WI38 (cell line): Measurements from ENCODE around the gene ALDH3B1.

Experiments
- H3K4me3 ChIP-seq: 2 replicates; pipeline ENCODE4 v1.5.1; 2011; ENCODE audit warnings: low read depth, mild to moderate bottlenecking, control low read depth, low read length
- CTCF ChIP-seq: IDR thresholded peaks from 2 replicates; pipeline ENCODE4 v1.5.1; 2012; ENCODE audit warnings: low read depth, mild to moderate bottlenecking, control low read depth, low read length

The ALDH3B1 gene

GRCh38 chr11:67999201-67999629 is 10.9 kb upstream of the ALDH3B1 start:
- H3K4me3 ChIP-seq, result no peak overlapping the region
- no peak for TF ChIP-seq CTCF

- no peak overlapping the region for H3K4me3 ChIP-seq
- TF ChIP-seq CTCF, result no peak
These were observed 10.4 kb upstream of the ALDH3B1 start for GRCh38 chr11:67999704-68000103.

GRCh38 chr11:68002575-68002937 is 7.6 kb upstream of the ALDH3B1 start:
- TF ChIP-seq CTCF, result no peak
- no peak overlapping the region for H3K4me3 ChIP-seq

GRCh38 chr11:68002938-68003845 is 6.9 kb upstream of the ALDH3B1 start:
- peak overlapping the region; percentile 63 for H3K4me3 ChIP-seq
- TF ChIP-seq CTCF, result no peak

- peak within 1 kb of the TSS; percentile 63 for H3K4me3 ChIP-seq
- no peak for TF ChIP-seq CTCF
These were observed 6.1 kb upstream of the ALDH3B1 start, which contains the start of gene UNC93B1 for GRCh38 chr11:68003846-68004550. TSS of gene UNC93B1 (minus strand) at chr11:68004097. CDS start at chr11:68004043, 54 bp downstream.

GRCh38 chr11:68004551-68005335 is 5.4 kb upstream of the ALDH3B1 start:
- no peak overlapping the region; the same call in 1 of the 2 replicates for H3K4me3 ChIP-seq

More at GRCh38 chr11:68004551-68005335, 5.4 kb upstream of the ALDH3B1 start:
- TF ChIP-seq CTCF, result no peak
